Osteoblast (primary cell): Measurements from ENCODE around the gene CYP2C19. TPM values are rescaled to one million over a fixed set of nuclear protein-coding genes. Genes with fewer than 3 reads are reported as not detected.
"Not testable (repeated sequence)": the region's sequence is repeated elsewhere in the genome, so short reads cannot be mapped to it uniquely, and the experiment has no call there.

Source experiments
- DNase-seq: peaks from one replicate; pipeline ENCODE4 v3.0.0; 2011; ENCODE audit warnings: low spot score, mixed read lengths; ENCODE audit not compliant: insufficient read length; ENCODE audit errors: missing footprints
- H2AFZ ChIP-seq: 2 replicates; pipeline ENCODE4 v1.6.0; 2011; ENCODE audit warnings: mild to moderate bottlenecking, low read length
- H3K27ac ChIP-seq: 2 replicates; pipeline ENCODE4 v1.5.1; 2011; ENCODE audit warnings: mild to moderate bottlenecking, low read depth, low read length, moderate library complexity
- H3K27me3 ChIP-seq: 2 replicates; pipeline ENCODE4 v1.6.0; 2012; ENCODE audit warnings: mild to moderate bottlenecking, control low read depth, inconsistent platforms, low read length, moderate library complexity; ENCODE audit not compliant: insufficient read depth
- H3K36me3 ChIP-seq: 2 replicates; pipeline ENCODE4 v1.5.1; 2011; ENCODE audit warnings: mild to moderate bottlenecking, low read length, control low read depth, moderate library complexity; ENCODE audit not compliant: insufficient read depth
- H3K4me1 ChIP-seq: 2 replicates; pipeline ENCODE4 v1.5.1; 2011; ENCODE audit warnings: mild to moderate bottlenecking, low read length, control low read depth, moderate library complexity; ENCODE audit not compliant: insufficient read depth
- H3K4me2 ChIP-seq: 2 replicates; pipeline ENCODE4 v1.6.0; 2011; ENCODE audit warnings: mild to moderate bottlenecking, low read length; ENCODE audit not compliant: insufficient read depth
- H3K4me3 ChIP-seq: fragments of 200-600 bp; sonication (generic); 3 replicates; pipeline ENCODE4 v1.5.1; 2012; ENCODE audit warnings: mild to moderate bottlenecking, low read length, inconsistent platforms; ENCODE audit not compliant: insufficient read depth
- H3K79me2 ChIP-seq: 2 replicates; pipeline ENCODE4 v1.6.0; 2012; ENCODE audit warnings: mild to moderate bottlenecking, low read length, control low read depth, inconsistent platforms; ENCODE audit not compliant: insufficient read depth
- H3K9me3 ChIP-seq: 2 replicates; pipeline ENCODE4 v1.5.1; 2011; ENCODE audit warnings: low read depth, low read length, control low read depth
- H4K20me1 ChIP-seq: 2 replicates; pipeline ENCODE4 v1.6.0; 2012; ENCODE audit warnings: mild to moderate bottlenecking, low read length, control low read depth; ENCODE audit not compliant: insufficient read depth
- total RNA-seq: library from RNA; depleted of rRNA; stranded (reverse); fragments of >200 nt; gene quantifications from 2 replicates; pipeline ENCODE4 v1.2.3, GENCODE V29; 2012
- TF ChIP-seq, protein P1 (sequence below): IDR thresholded peaks from 2 replicates; pipeline ENCODE4 v1.5.1; 2011; ENCODE audit warnings: mild to moderate bottlenecking, low read depth, low read length, moderate library complexity; ENCODE audit errors: extremely low read depth

Gene CYP2C19
- total RNA-seq, 1 donor = not detected

DNA sequence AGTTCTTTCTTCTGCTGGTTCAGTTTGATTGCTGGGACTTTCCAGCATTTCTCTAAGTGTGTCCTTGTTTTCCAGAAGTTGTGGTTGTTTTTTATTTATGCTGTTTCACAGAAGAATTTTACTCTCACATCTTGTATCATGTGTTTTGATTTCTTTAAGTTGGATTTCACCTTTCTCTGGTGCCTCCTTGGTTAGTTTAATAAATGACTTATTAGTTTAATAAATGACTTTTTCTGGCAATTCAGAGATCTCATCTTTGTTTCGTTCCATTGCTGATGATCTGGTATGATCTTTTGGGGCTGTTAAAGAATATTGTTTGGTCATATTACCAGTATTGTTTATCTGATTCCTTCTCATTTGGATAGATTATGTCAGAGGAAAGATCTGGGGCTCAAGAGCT is 116.2 kb downstream of the CYP2C19 start:
- Histone ChIP-seq H3K9me3 (peaks cover 3% of the 10 kb centered on the region), H3K27me3 (no peaks in the 10 kb centered on the region), H3K4me1 (no peaks in the 10 kb centered on the region), H3K4me2 (no peak overlapping the region), H2AFZ (no peak overlapping the region), H3K27ac (no peak overlapping the region), H3K4me3 (no peak overlapping the region), H4K20me1 (no peaks in the 10 kb centered on the region), H3K36me3 (no peaks in the 10 kb centered on the region), H3K79me2 (no peaks in the 10 kb centered on the region)
- DNase-seq = no peak
- TF ChIP-seq, protein P1, sequence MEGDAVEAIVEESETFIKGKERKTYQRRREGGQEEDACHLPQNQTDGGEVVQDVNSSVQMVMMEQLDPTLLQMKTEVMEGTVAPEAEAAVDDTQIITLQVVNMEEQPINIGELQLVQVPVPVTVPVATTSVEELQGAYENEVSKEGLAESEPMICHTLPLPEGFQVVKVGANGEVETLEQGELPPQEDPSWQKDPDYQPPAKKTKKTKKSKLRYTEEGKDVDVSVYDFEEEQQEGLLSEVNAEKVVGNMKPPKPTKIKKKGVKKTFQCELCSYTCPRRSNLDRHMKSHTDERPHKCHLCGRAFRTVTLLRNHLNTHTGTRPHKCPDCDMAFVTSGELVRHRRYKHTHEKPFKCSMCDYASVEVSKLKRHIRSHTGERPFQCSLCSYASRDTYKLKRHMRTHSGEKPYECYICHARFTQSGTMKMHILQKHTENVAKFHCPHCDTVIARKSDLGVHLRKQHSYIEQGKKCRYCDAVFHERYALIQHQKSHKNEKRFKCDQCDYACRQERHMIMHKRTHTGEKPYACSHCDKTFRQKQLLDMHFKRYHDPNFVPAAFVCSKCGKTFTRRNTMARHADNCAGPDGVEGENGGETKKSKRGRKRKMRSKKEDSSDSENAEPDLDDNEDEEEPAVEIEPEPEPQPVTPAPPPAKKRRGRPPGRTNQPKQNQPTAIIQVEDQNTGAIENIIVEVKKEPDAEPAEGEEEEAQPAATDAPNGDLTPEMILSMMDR = no peak

GRCh38 chr10:94879214-94879613 is 116.7 kb downstream of the CYP2C19 start:
- peaks cover 3% of the 10 kb centered on the region for H3K9me3 ChIP-seq
- no peak overlapping the region for H3K4me2 ChIP-seq
- H3K36me3 ChIP-seq = no peaks in the 10 kb centered on the region
- no peak overlapping the region for H3K27ac ChIP-seq
- TF ChIP-seq, protein P1 = no peak
- H3K27me3 ChIP-seq = no peaks in the 10 kb centered on the region
- no peaks in the 10 kb centered on the region for H3K79me2 ChIP-seq
- H2AFZ ChIP-seq = no peak overlapping the region
- H3K4me3 ChIP-seq = no peak overlapping the region
- no peaks in the 10 kb centered on the region for H3K4me1 ChIP-seq
- no peaks in the 10 kb centered on the region for H4K20me1 ChIP-seq
- DNase-seq = no peak

DNA sequence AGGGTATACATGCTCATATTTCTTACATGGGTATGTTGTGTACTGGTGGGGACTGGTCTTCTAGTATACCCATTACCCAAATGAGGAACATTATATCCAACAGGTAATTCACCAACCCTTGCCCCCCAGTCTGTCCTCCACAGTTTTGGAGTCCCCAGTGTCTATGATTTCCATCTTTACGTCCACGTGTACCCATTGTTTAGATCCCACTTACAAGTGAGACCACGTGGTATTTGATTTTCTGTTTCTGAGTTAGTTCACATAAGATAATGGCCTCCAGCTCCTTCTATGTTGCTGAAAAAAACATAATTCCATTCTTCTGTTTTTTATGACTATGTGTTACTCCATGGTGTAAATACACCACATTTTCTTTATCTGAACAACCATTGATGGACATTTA is 126.6 kb downstream of the CYP2C19 start:
- TF ChIP-seq, protein P1 = no peak
- H4K20me1 ChIP-seq = no peaks in the 10 kb centered on the region
- H3K79me2 ChIP-seq = no peaks in the 10 kb centered on the region
- no peak overlapping the region for H3K4me3 ChIP-seq
- H2AFZ ChIP-seq = no peak overlapping the region
- no peaks in the 10 kb centered on the region for H3K9me3 ChIP-seq
- no peak overlapping the region for H3K4me2 ChIP-seq
- H3K27ac ChIP-seq = no peak overlapping the region
- no peak for DNase-seq
- H3K27me3 ChIP-seq = no peaks in the 10 kb centered on the region
- H3K4me1 ChIP-seq = no peaks in the 10 kb centered on the region
- H3K36me3 ChIP-seq = no peaks in the 10 kb centered on the region

DNA sequence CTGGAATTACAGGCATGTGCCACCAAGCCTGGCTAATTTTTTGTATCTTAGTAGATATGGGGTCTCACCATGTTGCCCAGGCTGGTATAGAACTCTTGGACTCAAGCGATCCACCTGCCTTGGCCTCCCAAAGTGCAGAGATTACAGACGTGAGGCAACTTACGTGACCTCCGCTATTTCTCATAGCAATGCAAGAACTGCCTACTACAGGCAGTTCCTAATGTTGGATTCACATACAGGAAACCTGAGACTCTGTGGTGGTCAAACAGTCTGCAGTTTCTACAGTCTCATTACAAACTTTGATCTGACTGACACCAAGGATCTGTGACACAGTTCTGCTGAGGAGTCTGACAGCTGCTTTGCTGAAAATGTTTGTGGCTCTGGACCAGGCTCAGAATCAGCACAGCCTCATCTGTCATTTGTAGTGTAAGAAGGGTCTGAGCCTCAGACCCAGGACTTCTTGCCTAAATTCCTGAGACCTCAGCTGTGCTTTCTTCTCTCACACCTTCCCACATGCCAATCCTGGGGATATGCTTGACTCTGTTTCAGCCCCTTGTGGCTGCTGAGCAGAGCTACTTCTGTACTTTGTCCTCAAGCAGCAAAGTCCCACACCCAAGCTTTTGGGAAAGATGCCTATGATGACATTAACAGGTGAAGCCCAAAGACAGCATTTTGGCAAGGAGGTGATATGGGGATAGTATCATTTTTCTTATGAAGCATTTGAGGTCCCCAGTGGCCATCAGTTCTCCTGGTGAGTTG is 128.0 kb downstream of the CYP2C19 start:
- DNase-seq = no peak
- no peaks in the 10 kb centered on the region for H3K27me3 ChIP-seq
- H3K36me3 ChIP-seq = no peaks in the 10 kb centered on the region
- no peak overlapping the region for H3K4me2 ChIP-seq
- H3K4me3 ChIP-seq = no peak overlapping the region
- TF ChIP-seq, protein P1 = no peak
- H3K9me3 ChIP-seq = no peaks in the 10 kb centered on the region
- no peaks in the 10 kb centered on the region for H3K4me1 ChIP-seq
- H3K27ac ChIP-seq = no peak overlapping the region
- H2AFZ ChIP-seq = no peak overlapping the region
- H4K20me1 ChIP-seq = no peaks in the 10 kb centered on the region
- no peaks in the 10 kb centered on the region for H3K79me2 ChIP-seq

DNA sequence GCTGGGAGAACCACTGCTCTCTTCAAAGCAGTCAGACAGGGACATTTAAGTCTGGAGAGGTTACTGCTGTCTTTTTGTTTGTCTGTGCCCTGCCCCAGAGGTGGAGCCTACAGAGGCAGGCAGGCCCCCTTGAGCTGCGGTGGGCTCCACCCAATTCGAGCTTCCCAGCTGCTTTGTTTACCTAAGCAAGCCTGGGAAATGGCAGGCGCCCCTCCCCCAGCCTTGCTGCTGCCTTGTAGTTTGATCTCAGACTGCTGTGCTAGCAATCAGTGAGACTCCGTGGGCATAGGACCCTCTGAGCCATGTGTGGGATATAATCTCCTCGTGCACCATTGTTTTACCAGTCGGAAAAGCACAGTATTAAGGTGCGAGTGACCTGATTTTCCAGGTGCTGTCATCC is 135.9 kb downstream of the CYP2C19 start:
- H3K36me3 ChIP-seq = not testable (repeated sequence)

More for the DNA sequence above, 135.9 kb downstream of the CYP2C19 start:
- H2AFZ ChIP-seq, DNase-seq, H3K4me1 ChIP-seq, H3K9me3 ChIP-seq, H3K79me2 ChIP-seq, H4K20me1 ChIP-seq, H3K4me3 ChIP-seq, H3K4me2 ChIP-seq, H3K27ac ChIP-seq, H3K27me3 ChIP-seq: not testable (repeated sequence)
